Measurements from ENCODE around the gene GABRE.

- TF ChIP-seq, protein P1, sequence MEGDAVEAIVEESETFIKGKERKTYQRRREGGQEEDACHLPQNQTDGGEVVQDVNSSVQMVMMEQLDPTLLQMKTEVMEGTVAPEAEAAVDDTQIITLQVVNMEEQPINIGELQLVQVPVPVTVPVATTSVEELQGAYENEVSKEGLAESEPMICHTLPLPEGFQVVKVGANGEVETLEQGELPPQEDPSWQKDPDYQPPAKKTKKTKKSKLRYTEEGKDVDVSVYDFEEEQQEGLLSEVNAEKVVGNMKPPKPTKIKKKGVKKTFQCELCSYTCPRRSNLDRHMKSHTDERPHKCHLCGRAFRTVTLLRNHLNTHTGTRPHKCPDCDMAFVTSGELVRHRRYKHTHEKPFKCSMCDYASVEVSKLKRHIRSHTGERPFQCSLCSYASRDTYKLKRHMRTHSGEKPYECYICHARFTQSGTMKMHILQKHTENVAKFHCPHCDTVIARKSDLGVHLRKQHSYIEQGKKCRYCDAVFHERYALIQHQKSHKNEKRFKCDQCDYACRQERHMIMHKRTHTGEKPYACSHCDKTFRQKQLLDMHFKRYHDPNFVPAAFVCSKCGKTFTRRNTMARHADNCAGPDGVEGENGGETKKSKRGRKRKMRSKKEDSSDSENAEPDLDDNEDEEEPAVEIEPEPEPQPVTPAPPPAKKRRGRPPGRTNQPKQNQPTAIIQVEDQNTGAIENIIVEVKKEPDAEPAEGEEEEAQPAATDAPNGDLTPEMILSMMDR (IDR thresholded peaks at IDR 0.05), result no peak
- no peak for TF ChIP-seq POLR2A (IDR thresholded peaks at IDR 0.05)
These were observed 8.2 kb downstream of the GABRE start for GRCh38 chrX:151966236-151966635.

Data from heart left ventricle (tissue), 13 donors.